Loucy (cell line): ENCODE measurements around the gene NOX1.

ENCODE experiments used
- H2AFZ ChIP-seq: fragments of 200-600 bp; sonication (generic); 2 replicates; pipeline ENCODE4 v1.6.0; 2016; ENCODE audit warnings: antibody characterized with exemption, mild to moderate bottlenecking, low read length, moderate library complexity
- H3F3A ChIP-seq: fragments of 200-600 bp; 2 replicates; pipeline ENCODE4 v1.6.0; 2016; ENCODE audit warnings: antibody characterized with exemption, low read depth, mild to moderate bottlenecking
- H3K27me3 ChIP-seq: fragments of 200-600 bp; sonication (generic); 2 replicates; pipeline ENCODE4 v1.6.1; 2014; ENCODE audit warnings: low read length, mild to moderate bottlenecking; ENCODE audit not compliant: insufficient read depth, poor library complexity, severe bottlenecking
- H3K36me3 ChIP-seq: fragments of 200-600 bp; sonication (generic); 2 replicates; pipeline ENCODE4 v1.6.1; 2016; ENCODE audit warnings: low read length; ENCODE audit not compliant: insufficient read depth
- H3K4me1 ChIP-seq: fragments of 200-600 bp; sonication (generic); 2 replicates; pipeline ENCODE4 v1.5.1; 2014; ENCODE audit warnings: low read length, mild to moderate bottlenecking; ENCODE audit not compliant: insufficient read depth, poor library complexity, severe bottlenecking
- H3K4me2 ChIP-seq: fragments of 200-600 bp; sonication (generic); 2 replicates; pipeline ENCODE4 v1.6.0; 2014; ENCODE audit warnings: antibody characterized with exemption, low read length, low read depth, mild to moderate bottlenecking; ENCODE audit not compliant: poor library complexity, severe bottlenecking
- H3K4me3 ChIP-seq: fragments of 200-600 bp; sonication (generic); 2 replicates; pipeline ENCODE4 v1.5.1; 2014; ENCODE audit warnings: low read length, mild to moderate bottlenecking, mixed read lengths; ENCODE audit not compliant: poor library complexity, severe bottlenecking
- H3K79me2 ChIP-seq: fragments of 200-600 bp; sonication (generic); 2 replicates; pipeline ENCODE4 v1.6.1; 2014; ENCODE audit warnings: low read length; ENCODE audit not compliant: insufficient read depth
- H3K9ac ChIP-seq: fragments of 200-600 bp; sonication (generic); 2 replicates; pipeline ENCODE4 v1.6.0; 2014; ENCODE audit warnings: mild to moderate bottlenecking, low read depth, low read length, moderate library complexity; ENCODE audit not compliant: poor library complexity, severe bottlenecking
- H3K9me2 ChIP-seq: fragments of 200-600 bp; sonication (generic); replicated peaks from 2 replicates; pipeline ENCODE4 v1.6.1; 2016; ENCODE audit warnings: low read depth, low read length, mixed read lengths
- H3K9me3 ChIP-seq: fragments of 200-600 bp; sonication (generic); 2 replicates; pipeline ENCODE4 v1.6.1; 2014; ENCODE audit warnings: mild to moderate bottlenecking, antibody characterized with exemption, low read length, low read depth; ENCODE audit not compliant: insufficient read depth
- H4K20me1 ChIP-seq: fragments of 200-600 bp; sonication (generic); 2 replicates; pipeline ENCODE4 v1.6.0; 2014; ENCODE audit warnings: antibody characterized with exemption, low read length, mild to moderate bottlenecking; ENCODE audit not compliant: insufficient read depth, poor library complexity, severe bottlenecking
- EZH2phosphoT487 ChIP-seq: fragments of 200-600 bp; IDR thresholded peaks from 2 replicates; pipeline ENCODE4 v1.6.1; 2018; ENCODE audit warnings: antibody characterized with exemption, mild to moderate bottlenecking, moderate library complexity, borderline replicate concordance
- TF ChIP-seq, protein P1 (sequence below): fragments of 200-600 bp; sonication (generic); conservative IDR thresholded peaks from 2 replicates; pipeline ENCODE4 v1.5.1; 2014; ENCODE audit warnings: mild to moderate bottlenecking, antibody characterized with exemption, low read length

Gene NOX1

DNA sequence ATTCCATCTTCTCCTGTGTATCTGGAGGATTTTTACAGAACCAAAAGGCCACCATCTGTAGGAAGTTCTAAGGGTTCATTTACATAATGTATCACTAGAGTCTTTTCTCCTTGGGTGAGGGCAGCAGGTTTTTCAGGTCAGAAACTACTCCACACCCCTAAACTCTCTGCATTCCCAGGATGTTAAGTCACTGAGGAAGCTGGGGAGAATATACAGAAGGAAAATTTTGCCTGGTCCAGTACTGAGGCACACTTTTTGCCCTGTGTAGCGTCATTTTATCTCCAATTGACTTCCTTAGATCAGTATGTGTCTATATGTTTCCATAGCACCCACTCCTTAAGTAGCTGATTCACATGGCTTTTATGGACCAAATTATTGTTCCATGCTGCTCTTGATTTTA is 37.6 kb upstream of the NOX1 start:
- TF ChIP-seq, protein P1, sequence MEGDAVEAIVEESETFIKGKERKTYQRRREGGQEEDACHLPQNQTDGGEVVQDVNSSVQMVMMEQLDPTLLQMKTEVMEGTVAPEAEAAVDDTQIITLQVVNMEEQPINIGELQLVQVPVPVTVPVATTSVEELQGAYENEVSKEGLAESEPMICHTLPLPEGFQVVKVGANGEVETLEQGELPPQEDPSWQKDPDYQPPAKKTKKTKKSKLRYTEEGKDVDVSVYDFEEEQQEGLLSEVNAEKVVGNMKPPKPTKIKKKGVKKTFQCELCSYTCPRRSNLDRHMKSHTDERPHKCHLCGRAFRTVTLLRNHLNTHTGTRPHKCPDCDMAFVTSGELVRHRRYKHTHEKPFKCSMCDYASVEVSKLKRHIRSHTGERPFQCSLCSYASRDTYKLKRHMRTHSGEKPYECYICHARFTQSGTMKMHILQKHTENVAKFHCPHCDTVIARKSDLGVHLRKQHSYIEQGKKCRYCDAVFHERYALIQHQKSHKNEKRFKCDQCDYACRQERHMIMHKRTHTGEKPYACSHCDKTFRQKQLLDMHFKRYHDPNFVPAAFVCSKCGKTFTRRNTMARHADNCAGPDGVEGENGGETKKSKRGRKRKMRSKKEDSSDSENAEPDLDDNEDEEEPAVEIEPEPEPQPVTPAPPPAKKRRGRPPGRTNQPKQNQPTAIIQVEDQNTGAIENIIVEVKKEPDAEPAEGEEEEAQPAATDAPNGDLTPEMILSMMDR = no peak
- TF ChIP-seq EZH2phosphoT487 = no peak
- Histone ChIP-seq H3K9me2 (no peaks in the 10 kb centered on the region), H3K4me2 (no peak overlapping the region), H3F3A (no peaks in the 10 kb centered on the region), H3K9me3 (no peaks in the 10 kb centered on the region), H3K27me3 (no peaks in the 10 kb centered on the region), H3K9ac (no peak overlapping the region), H3K4me3 (no peak overlapping the region), H3K4me1 (no peaks in the 10 kb centered on the region), H3K36me3 (no peaks in the 10 kb centered on the region), H4K20me1 (no peaks in the 10 kb centered on the region), H3K79me2 (no peaks in the 10 kb centered on the region), H2AFZ (no peak overlapping the region)

DNA sequence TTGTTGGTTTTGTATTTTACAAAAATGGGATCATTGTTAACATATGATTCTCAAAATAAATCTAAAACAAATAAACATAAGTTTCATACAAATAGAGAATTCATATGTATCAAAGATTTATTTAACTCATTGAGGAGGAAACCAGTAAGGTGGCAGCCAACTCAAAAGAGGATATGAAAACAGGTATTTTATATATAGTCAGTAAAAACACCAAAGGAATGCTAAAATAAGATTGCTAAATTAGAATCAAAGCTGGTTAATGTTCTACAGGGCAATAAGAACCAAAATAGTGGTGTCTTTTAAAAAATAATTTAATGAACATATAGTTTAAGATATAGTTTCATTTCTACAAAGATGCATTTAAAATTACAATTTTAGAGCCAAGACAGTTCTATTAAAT is 31.5 kb upstream of the NOX1 start:
- H3K9me2 ChIP-seq = no peaks in the 10 kb centered on the region
- no peaks in the 10 kb centered on the region for H3K27me3 ChIP-seq
- H3K4me1 ChIP-seq = no peaks in the 10 kb centered on the region
- no peaks in the 10 kb centered on the region for H3F3A ChIP-seq
- H3K4me3 ChIP-seq = no peak overlapping the region
- H3K9ac ChIP-seq = no peak overlapping the region
- H3K79me2 ChIP-seq = no peaks in the 10 kb centered on the region
- no peaks in the 10 kb centered on the region for H4K20me1 ChIP-seq
- no peak overlapping the region for H3K4me2 ChIP-seq
- no peaks in the 10 kb centered on the region for H3K36me3 ChIP-seq
- H2AFZ ChIP-seq = no peak overlapping the region
- TF ChIP-seq EZH2phosphoT487 = no peak
- TF ChIP-seq, protein P1 = no peak
- no peaks in the 10 kb centered on the region for H3K9me3 ChIP-seq

DNA sequence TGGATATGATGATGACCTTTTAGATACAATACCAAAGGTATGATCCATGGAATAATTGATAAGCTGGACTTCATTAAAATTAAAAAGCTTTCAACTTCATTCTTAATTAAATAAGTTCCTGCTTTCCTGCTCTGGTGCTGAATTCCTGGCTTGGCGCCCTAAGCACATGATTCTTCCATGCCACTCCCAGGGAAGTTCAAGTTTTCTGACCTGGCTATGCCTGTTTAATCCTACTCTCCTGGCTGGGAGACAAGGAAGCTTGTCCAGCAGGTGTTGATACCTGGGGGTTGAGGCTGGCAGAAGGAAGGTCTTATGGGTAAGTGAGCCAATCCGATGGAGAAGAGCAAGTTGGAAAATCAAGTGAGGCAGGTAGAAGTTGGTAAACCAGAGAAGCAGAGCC is 30.3 kb upstream of the NOX1 start:
- H3K9me2 ChIP-seq = no peaks in the 10 kb centered on the region
- H3K4me1 ChIP-seq = no peaks in the 10 kb centered on the region
- H3K79me2 ChIP-seq = no peaks in the 10 kb centered on the region
- TF ChIP-seq EZH2phosphoT487 = no peak
- TF ChIP-seq, protein P1 = no peak
- no peaks in the 10 kb centered on the region for H3K9me3 ChIP-seq
- H3K36me3 ChIP-seq = no peaks in the 10 kb centered on the region
- no peak overlapping the region for H2AFZ ChIP-seq
- H3K27me3 ChIP-seq = no peaks in the 10 kb centered on the region
- no peak overlapping the region for H3K4me3 ChIP-seq
- H3K4me2 ChIP-seq = no peak overlapping the region
- H3K9ac ChIP-seq = no peak overlapping the region
- no peaks in the 10 kb centered on the region for H4K20me1 ChIP-seq
- no peaks in the 10 kb centered on the region for H3F3A ChIP-seq
